ENCODE measurements around the gene UBIAD1. TPM values are rescaled to one million over a fixed set of nuclear protein-coding genes. Genes with fewer than 3 reads are reported as not detected.

Gene UBIAD1
- total and polyA plus RNA-seq, 2 donors (not counting 1 experiment from before 2014, with no cell fraction given), result 17.8 to 28.1 TPM

DNA sequence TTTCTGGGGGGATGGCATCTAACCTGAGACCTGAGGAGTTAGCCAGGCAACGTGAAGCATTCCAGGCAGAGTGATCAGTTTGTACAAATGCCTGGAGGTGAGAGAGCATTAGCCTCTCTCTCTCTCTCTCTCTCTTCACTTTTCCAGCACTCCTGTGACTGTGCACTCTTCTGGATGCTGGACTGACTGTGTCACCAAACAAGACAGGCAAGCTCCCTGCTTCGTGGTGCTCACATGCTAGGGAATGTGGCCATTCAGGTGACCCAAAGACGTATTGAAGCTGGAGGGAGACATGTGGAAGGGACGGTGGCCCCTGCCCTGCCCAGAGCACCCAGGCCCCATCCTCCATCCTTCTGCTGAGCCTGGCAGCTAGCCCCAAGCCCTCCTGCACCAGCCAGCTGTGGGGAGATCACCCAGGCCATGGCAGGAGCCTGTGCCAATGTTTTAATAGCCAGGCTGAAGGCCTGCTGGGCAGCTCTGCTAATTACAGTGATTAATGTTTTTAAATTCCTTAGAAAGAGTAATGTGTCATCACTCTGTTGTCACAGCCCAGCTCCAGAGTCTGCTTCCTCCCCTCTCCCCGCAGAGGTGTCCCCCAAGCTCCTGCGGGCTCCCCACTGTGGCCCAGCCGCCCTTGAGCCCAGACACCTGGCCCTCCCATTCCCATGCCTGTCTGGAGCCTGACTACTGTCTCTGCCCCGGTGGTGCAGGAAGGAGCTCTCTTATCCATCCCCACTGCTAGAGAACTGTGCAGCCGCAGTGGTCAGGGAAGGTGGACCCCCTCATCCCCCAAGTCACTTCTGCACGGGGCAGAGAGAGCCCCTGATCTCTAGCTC lies 48.9 kb downstream of the UBIAD1 start:
- H3K9ac ChIP-seq (ENCODE audit: low read length), result no peak overlapping the region
- no peak overlapping the region for H3K27ac Mint-ChIP-seq
- 84% methylated on average over 3 of the region's 10 CpGs for WGBS (ENCODE audit: insufficient coverage)
- no peak for ATAC-seq (ENCODE audit: low read depth)
- H3K27me3 ChIP-seq (replicated peaks in 1 of 4; ENCODE audit: control extremely low read depth in 1 of 4, control insufficient read depth in 3 of 4, insufficient read depth in 4 of 4, low read length in 3 of 4), result peaks cover 0 to 20% (median 4%) of the 10 kb centered on the region in 4 experiments
- TF ChIP-seq EZH2 (IDR thresholded peaks at IDR 0.05; ENCODE audit: borderline replicate concordance, insufficient read depth, low read depth, low read length, poor library complexity, severe bottlenecking), result no peak
- TF ChIP-seq, protein P1, sequence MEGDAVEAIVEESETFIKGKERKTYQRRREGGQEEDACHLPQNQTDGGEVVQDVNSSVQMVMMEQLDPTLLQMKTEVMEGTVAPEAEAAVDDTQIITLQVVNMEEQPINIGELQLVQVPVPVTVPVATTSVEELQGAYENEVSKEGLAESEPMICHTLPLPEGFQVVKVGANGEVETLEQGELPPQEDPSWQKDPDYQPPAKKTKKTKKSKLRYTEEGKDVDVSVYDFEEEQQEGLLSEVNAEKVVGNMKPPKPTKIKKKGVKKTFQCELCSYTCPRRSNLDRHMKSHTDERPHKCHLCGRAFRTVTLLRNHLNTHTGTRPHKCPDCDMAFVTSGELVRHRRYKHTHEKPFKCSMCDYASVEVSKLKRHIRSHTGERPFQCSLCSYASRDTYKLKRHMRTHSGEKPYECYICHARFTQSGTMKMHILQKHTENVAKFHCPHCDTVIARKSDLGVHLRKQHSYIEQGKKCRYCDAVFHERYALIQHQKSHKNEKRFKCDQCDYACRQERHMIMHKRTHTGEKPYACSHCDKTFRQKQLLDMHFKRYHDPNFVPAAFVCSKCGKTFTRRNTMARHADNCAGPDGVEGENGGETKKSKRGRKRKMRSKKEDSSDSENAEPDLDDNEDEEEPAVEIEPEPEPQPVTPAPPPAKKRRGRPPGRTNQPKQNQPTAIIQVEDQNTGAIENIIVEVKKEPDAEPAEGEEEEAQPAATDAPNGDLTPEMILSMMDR (IDR thresholded peaks at IDR 0.05), result no peak
- no peak overlapping the region for H3K4me2 ChIP-seq (replicated peaks; ENCODE audit: low read depth, low read length, poor library complexity, severe bottlenecking)
- no peak overlapping the region for H3K4me3 ChIP-seq (ENCODE audit: control extremely low read depth in 1 of 5, extremely low read depth in 1 of 5, insufficient read depth in 1 of 5, low read depth in 2 of 5, low read length in 4 of 5)
- no peak overlapping the region for H3K4me3 Mint-ChIP-seq
- H3K36me3 ChIP-seq (replicated peaks in 1 of 2; ENCODE audit: control extremely low read depth in 1 of 2, control insufficient read depth in 1 of 2, extremely low read depth in 1 of 2, insufficient read depth in 2 of 2, low read length in 1 of 2), result no peaks in the 10 kb centered on the region
- H3K9me3 Mint-ChIP-seq (ENCODE audit: insufficient read depth), result no peaks in the 10 kb centered on the region
- H2AFZ ChIP-seq (ENCODE audit: insufficient read depth, low read depth, low read length, poor library complexity, severe bottlenecking), result no peak overlapping the region
- ChIA-PET POLR2A (no interaction called here), CTCF (interaction anchor here (0.9 to 2.5 kb wide), 8 partner anchors 18 to 398 kb away, joined by 3 to 21 read pairs (median 4); no protein-coding TSS in a partner anchor)
- peaks cover 0 to 5% (median 0%) of the 10 kb centered on the region in 3 donors for H3K9me3 ChIP-seq (ENCODE audit: control extremely low read depth in 1 of 3, control insufficient read depth in 2 of 3, insufficient read depth in 1 of 3, low read length in 2 of 3)
- H3K27me3 Mint-ChIP-seq, result peaks cover 6% of the 10 kb centered on the region
- no peak overlapping the region for H3K27ac ChIP-seq (ENCODE audit: low read length in 2 of 2)
- H4K20me1 ChIP-seq (ENCODE audit: control insufficient read depth, insufficient read depth, low read length, poor library complexity, severe bottlenecking), result no peaks in the 10 kb centered on the region
- intact Hi-C loops (cut with micrococcal nuclease), result no loop called here
- H3K79me2 ChIP-seq (ENCODE audit: control insufficient read depth, insufficient read depth, low read length), result no peaks in the 10 kb centered on the region
- peaks cover 0 to 5% of the 10 kb centered on the region in 2 donors for H3K4me1 ChIP-seq (ENCODE audit: control insufficient read depth in 2 of 2, insufficient read depth in 2 of 2, low read length in 2 of 2)
- no peak for DNase-seq
- H3K4me1 Mint-ChIP-seq, result peaks cover 4% of the 10 kb centered on the region

DNA sequence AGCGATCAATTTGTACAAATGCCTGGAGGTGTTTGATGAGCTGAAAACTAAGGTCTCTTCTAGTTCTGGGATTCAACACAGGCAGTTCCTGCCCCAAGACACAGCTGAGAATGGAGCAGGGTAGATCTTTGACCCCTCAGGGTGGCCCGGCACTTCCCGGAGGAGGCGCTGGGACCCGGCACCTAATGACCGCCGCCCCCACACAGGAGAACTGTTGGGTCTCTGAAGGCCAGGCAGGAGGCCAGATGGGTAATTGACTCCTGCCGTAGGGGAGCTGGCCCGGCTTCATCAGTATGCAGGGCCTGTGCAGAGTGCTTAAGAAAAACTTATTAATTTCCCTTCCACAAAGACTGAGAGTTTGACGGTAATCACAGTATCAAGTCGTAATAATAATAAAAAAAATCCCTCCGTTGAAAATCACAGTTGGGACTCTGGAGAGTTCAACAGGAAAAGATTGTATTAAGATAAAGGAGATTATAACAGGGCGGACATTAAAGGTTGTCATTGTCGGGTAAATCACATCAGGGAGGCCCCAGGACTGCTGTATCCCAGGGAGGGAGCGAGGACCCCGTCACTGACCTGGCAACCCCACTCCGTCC lies 51.7 kb downstream of the UBIAD1 start:
- Histone ChIP-seq H3K9ac (ENCODE audit: low read length) (no peak overlapping the region), H3K79me2 (ENCODE audit: control insufficient read depth, insufficient read depth, low read length) (no peaks in the 10 kb centered on the region), H4K20me1 (ENCODE audit: control insufficient read depth, insufficient read depth, low read length, poor library complexity, severe bottlenecking) (no peaks in the 10 kb centered on the region), H3K36me3 (replicated peaks in 1 of 2; ENCODE audit: control extremely low read depth in 1 of 2, control insufficient read depth in 1 of 2, extremely low read depth in 1 of 2, insufficient read depth in 2 of 2, low read length in 1 of 2) (no peaks in the 10 kb centered on the region), H3K27ac (ENCODE audit: low read length in 2 of 2) (no peak overlapping the region), H3K4me2 (replicated peaks; ENCODE audit: low read depth, low read length, poor library complexity, severe bottlenecking) (no peak overlapping the region), H3K27me3 (replicated peaks in 1 of 4; ENCODE audit: control extremely low read depth in 1 of 4, control insufficient read depth in 3 of 4, insufficient read depth in 4 of 4, low read length in 3 of 4) (peaks cover 0 to 12% (median 2%) of the 10 kb centered on the region in 4 experiments), H2AFZ (ENCODE audit: insufficient read depth, low read depth, low read length, poor library complexity, severe bottlenecking) (no peak overlapping the region), H3K9me3 (ENCODE audit: control extremely low read depth in 1 of 3, control insufficient read depth in 2 of 3, insufficient read depth in 1 of 3, low read length in 2 of 3) (peaks cover 0 to 5% (median 0%) of the 10 kb centered on the region in 3 donors), H3K4me1 (ENCODE audit: control insufficient read depth in 2 of 2, insufficient read depth in 2 of 2, low read length in 2 of 2) (peaks cover 0 to 5% of the 10 kb centered on the region in 2 donors), H3K4me3 (ENCODE audit: control extremely low read depth in 1 of 5, extremely low read depth in 1 of 5, insufficient read depth in 1 of 5, low read depth in 2 of 5, low read length in 4 of 5) (no peak overlapping the region)
- Mint-ChIP-seq H3K27me3 (peaks cover 6% of the 10 kb centered on the region), H3K27ac (no peak overlapping the region), H3K4me3 (no peak overlapping the region), H3K4me1 (peaks cover 4% of the 10 kb centered on the region), H3K9me3 (ENCODE audit: insufficient read depth) (no peaks in the 10 kb centered on the region)
- ATAC-seq (ENCODE audit: low read depth) (no peak), DNase-seq (no peak)
- 90% methylated on average over 12 of the region's 17 CpGs for WGBS (ENCODE audit: insufficient coverage)
- CTCF ChIA-PET, result no interaction called here
- TF ChIP-seq, protein P1 (IDR thresholded peaks at IDR 0.05), result no peak
- TF ChIP-seq EZH2 (IDR thresholded peaks at IDR 0.05; ENCODE audit: borderline replicate concordance, insufficient read depth, low read depth, low read length, poor library complexity, severe bottlenecking), result no peak
- intact Hi-C loops (cut with micrococcal nuclease), result no loop called here
- POLR2A ChIA-PET, result no interaction called here
